ENCODE results near the gene MTPN. TPM values are rescaled to one million over a fixed set of nuclear protein-coding genes. Genes with fewer than 3 reads are reported as not detected.

The MTPN gene
- total RNA-seq, 1 experiment from 2014 or later = 98.2 TPM

DNA sequence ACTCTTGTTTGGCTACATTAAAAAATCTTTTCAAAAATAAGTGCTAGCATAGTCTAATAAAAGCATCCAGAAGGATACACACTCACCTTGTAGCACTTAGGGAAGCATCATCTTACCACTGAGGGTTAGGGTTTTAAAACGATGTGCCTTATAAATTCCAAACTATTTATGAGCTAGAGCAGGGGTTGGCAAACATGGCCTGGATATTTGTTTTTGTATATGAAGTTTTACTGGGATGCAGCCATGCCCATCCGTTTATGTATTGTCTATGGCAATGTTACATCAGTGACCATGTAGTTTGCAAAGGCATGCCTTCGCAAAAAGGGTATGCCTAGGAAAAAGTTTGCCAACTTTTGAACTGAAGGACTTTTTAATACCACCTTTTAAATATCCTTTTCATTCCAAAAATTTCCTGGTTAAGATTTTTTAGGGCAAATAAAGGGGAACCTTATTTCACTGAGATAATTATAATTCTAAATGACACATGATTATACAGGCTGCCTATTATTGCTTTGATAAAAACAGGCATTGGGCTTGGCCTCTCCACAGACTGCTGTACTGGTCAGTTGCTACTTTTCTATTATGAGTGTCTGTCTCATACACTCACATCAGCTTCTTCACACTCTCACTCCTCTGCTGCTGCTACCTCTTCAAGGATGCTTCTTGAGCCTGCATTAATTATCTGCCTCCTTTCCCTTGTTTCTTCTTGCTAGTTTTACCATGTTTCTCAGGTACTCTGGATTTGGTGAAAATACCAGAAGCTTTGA, 30.7 kb downstream of the MTPN start:
- Histone ChIP-seq H3K18ac (ENCODE audit: insufficient read length, low read depth, low read length) (no peak overlapping the region), H2BK120ac (ENCODE audit: low read depth, low read length, poor library complexity, severe bottlenecking) (no peak overlapping the region), H3K4me2 (ENCODE audit: insufficient read depth, insufficient read length, low read length) (no peak overlapping the region), H3K56ac (ENCODE audit: insufficient read length, low read depth, low read length) (no peak overlapping the region), H3K4me1 (ENCODE audit: insufficient read depth, low read length) (no peaks in the 10 kb centered on the region), H3T11ph (ENCODE audit: low read length) (no peak overlapping the region), H3K9ac (ENCODE audit: extremely low read depth, insufficient read length, low read length) (no peak overlapping the region), H3K79me2 (ENCODE audit: insufficient read depth, low read length) (no peaks in the 10 kb centered on the region), H3K27me3 (ENCODE audit: insufficient read depth, low read length) (no peaks in the 10 kb centered on the region), H3K23ac (ENCODE audit: insufficient read length, low read depth, low read length) (no peak overlapping the region), H4K5ac (ENCODE audit: insufficient read length, low read depth, low read length) (no peak overlapping the region), H2BK20ac (ENCODE audit: low read depth, low read length, poor library complexity, severe bottlenecking) (no peak overlapping the region), H2BK15ac (ENCODE audit: low read depth, low read length) (no peak overlapping the region), H4K8ac (replicated peaks; ENCODE audit: insufficient read length, low read depth, low read length) (no peak overlapping the region), H3K4ac (ENCODE audit: low read depth, low read length) (no peak overlapping the region), H3K79me1 (ENCODE audit: insufficient read depth, low read depth, low read length, poor library complexity, severe bottlenecking) (no peaks in the 10 kb centered on the region), H4K91ac (ENCODE audit: insufficient read length, low read depth, low read length) (no peak overlapping the region), H2BK5ac (ENCODE audit: insufficient read length, low read length) (no peak overlapping the region), H3K14ac (ENCODE audit: insufficient read depth, low read length) (no peak overlapping the region), H2BK12ac (ENCODE audit: insufficient read length, low read depth, low read length) (no peak overlapping the region), H2AFZ (ENCODE audit: low read length) (no peak overlapping the region), H2AK5ac (ENCODE audit: insufficient read length, low read length) (no peak overlapping the region), H4K20me1 (ENCODE audit: control insufficient read depth, insufficient read depth, insufficient read length) (no peaks in the 10 kb centered on the region), H3K9me3 (ENCODE audit: control insufficient read depth, low read depth, low read length) (no peaks in the 10 kb centered on the region), H3K27ac (ENCODE audit: insufficient read length, low read depth, low read length) (no peak overlapping the region), H3K23me2 (ENCODE audit: insufficient read length, low read depth, low read length, poor library complexity, severe bottlenecking) (no peaks in the 10 kb centered on the region)
- H3K27me3 Mint-ChIP-seq (ENCODE audit: low read depth) = no peaks in the 10 kb centered on the region
- peaks cover 5 to 29% (median 14%) of the 10 kb centered on the region in 3 experiments; a peak in 5 of 7 replicates for H3K36me3 Mint-ChIP-seq (ENCODE audit: insufficient read depth in 1 of 3, low read depth in 3 of 3)
- no peak for DNase-seq
- TF ChIP-seq, protein P1, sequence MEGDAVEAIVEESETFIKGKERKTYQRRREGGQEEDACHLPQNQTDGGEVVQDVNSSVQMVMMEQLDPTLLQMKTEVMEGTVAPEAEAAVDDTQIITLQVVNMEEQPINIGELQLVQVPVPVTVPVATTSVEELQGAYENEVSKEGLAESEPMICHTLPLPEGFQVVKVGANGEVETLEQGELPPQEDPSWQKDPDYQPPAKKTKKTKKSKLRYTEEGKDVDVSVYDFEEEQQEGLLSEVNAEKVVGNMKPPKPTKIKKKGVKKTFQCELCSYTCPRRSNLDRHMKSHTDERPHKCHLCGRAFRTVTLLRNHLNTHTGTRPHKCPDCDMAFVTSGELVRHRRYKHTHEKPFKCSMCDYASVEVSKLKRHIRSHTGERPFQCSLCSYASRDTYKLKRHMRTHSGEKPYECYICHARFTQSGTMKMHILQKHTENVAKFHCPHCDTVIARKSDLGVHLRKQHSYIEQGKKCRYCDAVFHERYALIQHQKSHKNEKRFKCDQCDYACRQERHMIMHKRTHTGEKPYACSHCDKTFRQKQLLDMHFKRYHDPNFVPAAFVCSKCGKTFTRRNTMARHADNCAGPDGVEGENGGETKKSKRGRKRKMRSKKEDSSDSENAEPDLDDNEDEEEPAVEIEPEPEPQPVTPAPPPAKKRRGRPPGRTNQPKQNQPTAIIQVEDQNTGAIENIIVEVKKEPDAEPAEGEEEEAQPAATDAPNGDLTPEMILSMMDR (conservative IDR thresholded peaks at IDR 0.05) = no peak
- H3K9me3 Mint-ChIP-seq = no peaks in the 10 kb centered on the region
- peaks cover 2 to 8% of the 10 kb centered on the region in 2 experiments; a peak in 2 of 4 replicates for H3K4me1 Mint-ChIP-seq
- no peak overlapping the region for H3K4me3 Mint-ChIP-seq
- no CpG with 5 or more reads among the region's 3 CpGs for WGBS (ENCODE audit: extremely low coverage, insufficient read length, low lambda C conversion rate)
- no peak overlapping the region for H3K27ac Mint-ChIP-seq

Data from H9 (cell line).